HPDE6-E6E7 (cell line): Measurements from ENCODE around the gene TCP10L.
A peak's percentile ranks its signal among the peaks of the same experiment; 100 is the strongest.
"Not testable (repeated sequence)": the region's sequence is repeated elsewhere in the genome, so short reads cannot be mapped to it uniquely, and the experiment has no call there.

Experiments
- DNase-seq: peaks from one replicate; pipeline ENCODE4 v3.0.0; 2011; ENCODE audit warnings: missing footprints; ENCODE audit errors: extremely low spot score

The TCP10L gene

DNA sequence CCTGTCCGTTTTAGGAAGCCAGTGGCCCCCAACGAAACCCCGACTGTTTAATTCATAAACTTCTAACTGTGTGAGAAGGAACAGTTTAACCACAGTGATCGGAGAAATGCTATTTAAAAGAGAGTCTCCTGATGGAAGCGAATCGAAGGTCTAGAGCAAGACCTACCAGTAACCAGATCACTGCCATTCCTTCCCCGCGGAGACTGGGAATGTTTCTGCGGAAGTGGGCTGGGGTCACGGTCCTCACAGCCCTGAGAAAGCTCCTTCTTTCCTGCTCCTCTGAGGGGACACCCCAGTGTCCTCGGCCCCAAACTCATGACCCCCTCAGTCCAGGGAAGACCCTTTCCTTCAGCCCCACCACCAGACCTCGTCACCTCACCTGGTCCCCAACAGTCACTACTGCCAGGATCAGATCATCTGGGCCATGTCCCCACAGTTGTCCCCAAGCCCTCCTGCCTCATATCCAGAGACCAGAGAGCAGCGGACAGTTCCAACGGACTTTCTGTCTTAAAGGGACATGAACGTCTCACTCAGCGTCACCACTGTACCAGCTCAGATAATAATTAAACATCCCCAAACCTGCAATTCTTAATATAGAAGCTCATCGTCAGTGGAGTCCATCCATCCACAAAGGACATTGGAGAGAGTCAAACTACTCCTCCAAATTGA, at the start of gene TCP10L:
TCP10L (minus strand) TSS at position 482 of the 669 bp plus-strand sequence. CDS start 1,219 bp downstream, outside the sequence.
- no peak for DNase-seq

DNA sequence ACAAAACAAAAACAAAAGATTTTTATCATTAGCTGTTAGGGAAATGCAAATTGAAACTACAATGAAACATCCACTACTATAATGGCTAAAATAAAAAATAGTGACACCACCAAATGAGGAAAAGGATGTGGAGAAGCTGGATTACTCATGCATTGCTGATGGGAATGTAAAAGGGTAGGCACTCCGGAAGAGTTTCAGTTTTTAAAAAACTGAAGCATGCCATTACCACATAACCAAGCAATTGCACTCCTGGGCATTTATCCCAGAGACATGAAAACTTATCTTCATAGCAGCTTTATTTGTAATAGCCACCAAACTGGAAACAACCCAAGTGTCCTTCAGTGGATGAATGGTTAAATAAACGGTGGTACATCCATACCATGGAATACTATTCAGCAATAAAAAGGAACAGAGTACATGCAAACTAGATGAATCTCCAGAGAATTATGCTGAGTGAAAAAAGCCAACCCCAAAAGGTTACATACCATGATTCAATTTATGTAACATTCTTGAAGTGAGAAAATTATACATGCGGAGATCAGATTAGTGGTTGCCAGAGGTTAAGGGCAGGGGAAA, 41.4 kb upstream of the TCP10L start:
- no peak for DNase-seq

- not testable (repeated sequence) for DNase-seq
These were observed 32.9 kb upstream of the TCP10L start for GRCh38 chr21:32618218-32618617.

GRCh38 chr21:32613436-32614043, 28.2 kb upstream of the TCP10L start:
- no peak for DNase-seq

- no peak for DNase-seq
These were observed 27.6 kb upstream of the TCP10L start for GRCh38 chr21:32612999-32613337.

GRCh38 chr21:32612075-32612998, 27.0 kb upstream of the TCP10L start, which contains the start of gene CFAP298:
TSS of gene CFAP298 (minus strand) at chr21:32612377. CDS start at chr21:32612243, 134 bp downstream.
- peak; percentile 83 for DNase-seq

GRCh38 chr21:32611471-32611997, 26.2 kb upstream of the TCP10L start:
- DNase-seq, result peak; percentile 27

DNA sequence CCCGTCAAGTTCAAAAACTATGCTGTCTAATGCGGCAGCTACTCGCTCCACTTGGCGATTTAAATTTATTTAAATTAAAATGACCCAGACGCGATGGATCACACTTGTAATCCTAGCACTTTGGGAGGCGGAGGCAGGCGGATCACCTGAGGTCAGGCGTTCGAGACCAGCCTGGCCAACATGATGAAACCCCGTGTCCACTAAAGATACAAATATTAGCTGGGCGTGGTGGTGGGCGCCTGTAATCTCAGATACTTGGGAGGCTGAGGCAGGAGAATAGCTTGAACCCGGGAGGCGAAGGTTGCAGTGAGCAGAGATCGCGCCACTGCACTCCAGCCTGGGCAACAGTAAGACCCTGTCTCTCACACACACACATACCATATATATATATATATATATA, 25.6 kb upstream of the TCP10L start:
- DNase-seq, result not testable (repeated sequence)

- no peak for DNase-seq
These were observed 23.5 kb upstream of the TCP10L start for GRCh38 chr21:32608851-32609250.

DNA sequence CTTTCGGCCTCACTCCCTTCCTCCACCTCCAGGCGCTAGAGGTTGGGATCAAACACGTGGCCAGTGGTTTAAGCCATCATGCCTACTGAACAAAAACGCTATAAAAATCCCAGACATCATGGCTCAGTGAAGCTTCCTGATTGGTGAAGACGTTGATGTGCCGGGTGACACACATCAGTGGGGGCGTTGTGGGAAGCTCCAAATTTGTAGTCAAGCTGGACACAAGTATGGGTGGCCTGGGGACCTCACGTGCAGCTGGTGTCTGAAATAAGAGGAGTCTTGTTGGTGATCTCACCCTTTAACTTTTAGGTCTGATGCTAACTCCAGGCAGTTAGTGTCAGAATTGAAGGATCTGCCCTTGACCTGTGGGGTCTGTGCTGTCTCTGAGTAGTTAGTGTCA, 20.1 kb upstream of the TCP10L start:
- no peak for DNase-seq

- DNase-seq, result no peak
These were observed 19.1 kb upstream of the TCP10L start for GRCh38 chr21:32604464-32604863.

DNA sequence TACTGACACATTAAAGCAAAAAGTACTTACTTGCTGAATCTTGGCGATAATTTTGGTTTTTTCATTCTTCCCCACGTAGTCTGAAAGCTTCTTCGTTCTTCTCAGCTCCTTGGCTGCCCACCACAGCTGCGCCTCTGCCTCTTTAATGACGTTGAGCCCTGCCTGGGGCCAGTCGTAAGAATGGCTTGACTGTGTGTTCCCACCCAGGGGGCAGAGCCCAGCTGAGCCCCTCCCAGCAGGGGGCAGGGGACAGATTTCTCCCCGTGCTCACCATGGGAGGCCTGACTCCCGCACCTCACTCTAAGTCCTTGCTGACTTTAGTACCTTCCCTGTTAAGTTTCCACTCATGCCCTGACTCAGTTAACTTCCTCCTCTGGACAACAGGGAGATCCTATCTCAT, 17.8 kb upstream of the TCP10L start:
- no peak for DNase-seq

DNA sequence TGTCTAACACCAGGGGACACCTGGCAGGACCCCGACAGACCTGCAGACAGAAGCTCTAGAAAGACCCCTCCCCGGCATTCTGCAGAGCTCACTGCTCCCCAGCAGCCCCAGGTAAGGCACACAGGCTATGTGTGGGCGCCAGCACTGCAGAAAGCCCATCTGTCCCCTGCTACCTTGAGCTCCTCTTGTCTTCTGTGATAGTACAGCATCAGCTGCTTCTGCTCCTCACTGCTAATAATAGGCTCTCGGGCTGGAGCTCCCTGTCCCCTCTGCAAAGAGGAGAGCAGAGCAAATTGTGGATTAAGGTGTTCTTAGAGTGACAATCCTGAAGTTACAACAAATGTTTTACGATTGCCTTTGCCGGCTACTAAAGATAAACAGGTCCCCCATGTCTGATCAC, 16.8 kb upstream of the TCP10L start:
- DNase-seq, result no peak

DNA sequence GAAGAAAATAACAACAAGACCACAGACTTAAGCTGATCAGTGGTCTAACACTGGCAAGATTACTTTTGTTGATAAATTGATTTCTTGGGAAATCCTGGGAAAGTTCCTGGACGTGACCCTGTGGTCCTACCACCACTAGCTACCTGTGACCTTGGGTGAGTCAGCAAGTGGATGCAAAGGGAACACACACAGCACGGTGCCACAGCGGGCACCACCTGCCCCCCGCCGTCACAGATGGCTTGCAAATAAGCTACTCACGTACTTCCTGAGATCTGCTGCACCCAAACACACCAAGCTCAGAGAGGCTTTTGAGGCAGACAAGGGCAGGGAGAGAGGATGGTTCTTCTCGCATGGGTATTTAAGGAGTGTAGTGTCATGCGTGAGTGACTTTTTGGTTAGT, 14.2 kb upstream of the TCP10L start:
- no peak for DNase-seq

DNA sequence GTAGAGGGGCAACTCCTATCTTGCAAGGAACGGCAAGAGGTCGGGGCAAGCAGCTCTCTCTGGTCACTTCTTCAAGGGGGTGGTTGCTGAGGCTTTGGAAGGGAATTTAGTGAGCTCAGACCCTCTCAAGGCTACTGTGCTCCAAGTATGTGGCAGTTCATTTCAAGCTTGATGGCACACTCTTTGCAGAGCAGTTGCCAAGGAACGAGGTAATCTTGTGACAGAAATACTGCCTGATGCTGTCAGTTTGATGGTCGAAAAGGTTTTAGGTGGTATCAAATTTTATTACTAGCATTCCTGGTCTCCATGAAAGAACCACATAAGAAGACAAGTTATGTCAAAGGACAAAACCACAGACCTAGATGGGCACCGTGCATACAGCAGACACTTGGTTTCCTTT, 13.8 kb upstream of the TCP10L start:
- DNase-seq, result no peak

GRCh38 chr21:32597205-32597604, 11.9 kb upstream of the TCP10L start:
- DNase-seq, result no peak

DNA sequence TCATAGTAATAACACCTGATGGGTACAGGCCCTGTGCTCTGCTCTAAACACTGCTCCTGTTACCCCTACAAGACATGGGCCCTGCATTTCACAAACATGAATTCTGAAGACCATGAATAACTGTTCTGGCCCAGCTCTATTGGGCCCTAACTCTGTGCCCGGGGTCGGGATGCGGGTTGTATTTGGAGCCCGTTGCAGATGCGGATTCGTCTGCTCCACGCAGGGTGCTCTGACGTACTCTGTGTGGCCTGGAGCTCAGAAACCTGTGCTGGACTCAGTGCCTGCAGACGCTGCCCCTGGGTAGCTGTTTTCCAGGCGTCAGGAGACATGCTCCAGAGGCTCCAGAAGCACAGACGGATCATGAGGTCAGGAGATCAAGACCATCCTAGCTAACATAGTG, 10.1 kb upstream of the TCP10L start:
- DNase-seq, result no peak

GRCh38 chr21:32593690-32594089, 8.4 kb upstream of the TCP10L start:
- no peak for DNase-seq

DNA sequence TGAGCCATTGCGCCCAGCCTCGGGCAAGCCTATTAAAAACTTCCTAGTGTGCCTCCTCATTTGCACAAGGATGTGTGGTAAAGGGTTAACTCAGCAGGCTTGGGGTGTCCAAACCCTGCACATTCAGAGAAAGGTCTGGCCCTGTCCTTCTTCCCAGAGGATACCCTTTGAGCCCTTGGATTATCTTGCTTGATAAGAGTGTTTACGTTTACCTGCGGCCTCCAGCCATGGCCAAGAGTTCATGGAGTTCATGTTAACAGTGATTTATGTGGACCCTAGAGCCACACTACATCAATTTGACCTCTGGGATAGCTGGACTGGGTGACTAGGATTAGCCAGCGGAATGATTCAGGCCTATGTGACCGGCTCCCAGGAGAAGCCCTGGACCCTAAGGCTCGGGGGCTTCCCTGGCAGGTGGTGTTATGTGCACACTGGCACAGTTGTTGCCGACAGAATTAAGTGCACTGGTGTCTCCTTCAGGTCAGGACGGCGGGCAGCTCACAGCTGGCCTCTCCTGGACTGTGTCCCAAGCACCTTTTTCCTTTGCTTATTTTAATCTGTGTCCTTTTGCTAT, 7.7 kb upstream of the TCP10L start:
- DNase-seq, result no peak

DNA sequence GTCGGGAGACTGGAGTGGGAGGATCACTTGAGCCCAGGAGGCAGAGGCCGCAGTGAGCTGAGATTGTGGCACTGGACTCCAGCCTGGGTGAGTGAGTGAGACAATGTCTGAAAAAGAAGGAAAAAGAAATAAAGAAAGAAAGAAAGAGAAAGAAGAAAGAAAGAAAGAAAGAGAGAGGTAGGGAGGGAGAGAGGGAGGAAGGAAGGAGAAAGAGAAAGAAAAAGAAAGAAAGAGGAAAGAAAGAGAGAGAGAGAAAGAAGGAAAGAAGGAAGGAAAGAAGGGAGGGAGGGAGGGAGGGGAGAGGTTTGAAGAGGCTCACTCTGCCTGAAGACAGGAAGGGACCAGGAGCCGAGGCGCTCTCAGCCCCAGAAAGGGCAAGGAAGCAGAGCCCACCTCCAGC, 4.8 kb upstream of the TCP10L start:
- no peak for DNase-seq

GRCh38 chr21:32587651-32588050, 2.3 kb upstream of the TCP10L start:
- no peak for DNase-seq

GRCh38 chr21:32587120-32587519, 1.8 kb upstream of the TCP10L start:
- no peak for DNase-seq
